Esophagus mucosa (tissue), 1 donor: ENCODE measurements around the gene YWHAQ. TPM values are rescaled to one million over a fixed set of nuclear protein-coding genes. Genes with fewer than 3 reads are reported as not detected.
"Not testable (repeated sequence)": the region's sequence is repeated elsewhere in the genome, so short reads cannot be mapped to it uniquely, and the experiment has no call there.

Source experiments
- ATAC-seq: fragments of 200-7000 bp; cut with Tn5 transposase; one replicate; pipeline ENCODE4 v1.9.1; 2020
- total RNA-seq: library from RNA; stranded (reverse); gene quantifications from one replicate; pipeline ENCODE4 v1.2.4, GENCODE V29; 2023
- donor health status: DM: yes; HTN: yes; CAD: no.

The YWHAQ gene
- total RNA-seq, 1 donor from 2014 or later, result 392 TPM

DNA sequence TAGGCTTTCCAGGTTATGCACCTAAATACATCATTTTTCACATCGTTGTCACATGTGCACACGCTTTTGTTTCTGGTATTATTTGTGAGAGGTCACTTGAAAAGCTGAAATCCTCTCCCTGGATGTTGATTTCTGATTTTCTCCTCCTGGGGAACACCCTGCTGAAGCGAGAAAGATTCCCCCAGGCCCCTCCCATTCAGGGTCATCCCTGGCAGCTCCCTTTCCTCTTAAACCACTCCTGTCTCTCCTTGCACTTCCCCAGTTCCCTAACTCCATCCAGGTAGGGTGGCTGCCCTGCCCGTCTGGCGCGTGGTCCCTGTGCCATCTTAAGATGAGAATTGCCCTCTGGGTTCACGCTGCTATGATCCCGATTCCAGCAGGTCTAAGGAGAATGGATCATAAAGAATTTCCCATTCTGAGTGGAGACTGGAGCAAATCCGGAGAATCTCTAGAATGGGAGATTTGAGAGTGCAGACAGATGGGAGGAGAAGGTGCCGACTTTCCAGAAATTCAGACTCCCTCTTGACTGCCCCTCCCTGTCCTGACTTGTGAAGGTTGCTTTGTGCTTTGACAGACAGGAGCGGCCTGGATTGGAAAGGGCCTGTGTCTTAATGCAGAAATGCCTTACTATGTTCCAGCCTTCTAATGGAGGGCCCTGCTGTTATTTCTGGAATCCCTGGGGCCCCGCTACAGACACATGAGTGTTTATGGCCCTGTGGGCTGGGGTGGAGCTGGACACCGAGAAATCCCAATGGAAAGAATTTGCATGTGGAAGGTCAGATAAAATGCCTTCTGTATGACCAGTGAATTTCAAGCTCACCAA, 1.3 kb upstream of the YWHAQ start:
- ATAC-seq, result no peak

DNA sequence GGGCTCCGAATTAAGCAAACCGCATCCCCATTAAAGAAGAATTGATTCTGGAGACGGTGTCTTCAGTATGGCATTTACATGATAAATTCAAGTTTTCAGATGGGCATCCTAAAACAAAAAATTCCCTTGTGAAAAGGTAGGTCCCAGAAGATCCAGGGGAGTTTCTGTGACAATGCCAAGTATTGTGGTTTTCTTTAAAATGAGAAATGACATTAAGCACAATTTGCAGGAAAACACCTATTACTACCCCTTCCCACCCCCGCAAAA, 689 bp upstream of the YWHAQ start:
- ATAC-seq, result no peak

DNA sequence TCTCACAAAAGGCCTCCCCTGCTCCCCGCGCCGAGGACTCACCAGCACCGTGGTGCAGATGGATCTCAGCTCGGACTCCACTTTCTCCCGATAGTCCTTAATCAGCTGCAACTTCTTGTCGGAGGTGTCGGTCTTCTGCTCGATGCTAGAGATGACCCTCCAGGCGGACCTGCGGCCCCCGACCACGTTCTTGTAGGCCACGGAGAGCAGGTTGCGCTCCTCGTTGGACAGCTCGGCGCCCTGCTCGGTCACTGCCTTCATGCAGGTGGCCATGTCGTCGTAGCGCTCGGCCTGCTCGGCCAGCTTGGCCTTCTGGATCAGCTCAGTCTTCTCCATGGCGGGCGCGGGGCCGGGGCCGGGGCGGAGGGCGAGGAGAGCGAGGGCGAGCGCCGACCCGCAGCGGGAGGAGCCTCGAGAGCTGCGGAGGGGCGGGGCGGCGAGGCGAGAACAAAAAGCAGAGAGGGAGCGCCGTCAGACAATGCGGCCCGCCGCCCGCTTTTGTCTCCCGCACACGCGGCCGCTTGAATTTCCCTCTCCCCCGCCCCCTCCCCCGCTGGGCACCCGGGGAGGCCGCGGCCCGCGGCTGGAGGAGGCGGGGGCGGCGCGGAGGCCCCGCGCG, 571 bp downstream of the YWHAQ start:
- peak; percentile 62 for ATAC-seq

DNA sequence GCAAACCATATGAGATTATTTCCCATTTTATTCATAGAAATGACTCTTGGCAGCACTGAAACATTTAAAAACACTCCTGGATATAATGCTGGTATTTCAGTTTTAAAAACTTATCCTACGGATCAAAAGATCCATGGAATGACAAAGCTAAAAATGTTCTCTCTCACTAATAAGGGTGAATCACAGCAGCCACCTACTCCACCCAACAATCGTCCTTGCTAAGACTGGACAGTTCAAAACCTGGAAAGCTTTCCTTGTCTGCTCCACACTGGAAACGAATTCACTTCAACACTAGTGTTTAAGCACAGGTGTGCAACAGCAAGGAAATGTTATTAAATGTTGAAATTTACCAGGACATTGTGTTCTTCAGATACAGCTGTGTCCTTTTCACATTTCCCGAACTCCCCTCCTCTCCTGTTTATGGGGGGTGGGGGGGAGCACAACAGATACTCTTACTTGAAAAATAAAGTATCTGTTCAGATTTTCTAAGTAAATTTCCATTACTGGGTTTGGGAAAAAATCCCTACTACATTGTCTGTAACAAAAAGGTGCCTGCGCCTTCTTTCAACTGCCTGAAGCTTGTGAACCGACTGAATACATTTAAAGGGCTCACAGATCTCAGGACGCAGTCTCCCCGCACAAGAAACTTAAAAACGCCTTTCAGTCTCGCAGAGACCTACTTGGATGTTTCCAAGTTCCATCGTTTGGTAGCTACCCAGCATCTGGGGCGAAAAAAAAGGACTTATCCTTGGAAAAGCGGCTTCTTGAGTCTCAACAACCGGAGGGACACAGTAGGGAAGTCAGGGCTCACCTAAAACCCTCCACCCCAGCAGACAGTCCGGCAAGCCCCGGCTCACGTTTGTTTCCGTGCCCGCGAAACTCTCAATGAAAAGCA, 1.3 kb downstream of the YWHAQ start:
- peak; percentile 33 for ATAC-seq

DNA sequence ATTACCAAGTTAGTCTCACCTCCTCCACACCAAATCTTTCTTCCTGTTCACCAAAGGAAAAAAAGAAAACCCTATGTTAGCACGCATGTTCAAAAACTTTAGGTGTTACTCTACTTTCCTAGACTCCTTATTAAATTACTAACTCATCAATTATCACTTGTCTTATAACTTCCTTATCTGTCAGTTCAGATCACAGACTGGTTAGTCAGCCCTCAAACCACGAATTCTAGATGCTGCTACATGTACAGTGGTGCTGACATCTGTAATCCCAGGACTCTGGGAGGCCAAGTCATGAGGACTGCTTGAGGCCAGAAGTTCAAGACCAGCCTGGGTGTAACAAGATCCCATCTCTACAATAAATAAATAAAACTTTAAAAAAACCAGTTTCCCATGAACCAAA, 3.5 kb downstream of the YWHAQ start:
- no peak for ATAC-seq

DNA sequence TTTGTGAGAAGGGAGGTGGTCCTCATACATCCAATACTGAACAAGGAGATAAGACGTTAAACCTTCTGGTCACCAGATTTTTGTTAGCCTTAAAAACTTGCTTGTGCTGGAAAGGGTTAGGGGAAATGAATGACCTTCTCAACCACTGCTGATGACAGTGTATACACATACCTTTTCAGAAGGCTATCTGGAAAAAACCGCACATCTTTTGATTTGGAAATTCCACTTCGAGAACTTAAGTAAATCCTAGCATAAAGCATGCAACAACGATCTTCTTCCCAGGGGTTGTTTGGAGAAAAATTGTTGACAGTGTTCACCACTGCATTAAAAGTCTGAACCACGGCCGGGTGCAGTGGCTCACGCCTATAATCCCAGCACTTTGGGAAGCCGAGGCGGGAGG, 7.6 kb downstream of the YWHAQ start:
- no peak for ATAC-seq

DNA sequence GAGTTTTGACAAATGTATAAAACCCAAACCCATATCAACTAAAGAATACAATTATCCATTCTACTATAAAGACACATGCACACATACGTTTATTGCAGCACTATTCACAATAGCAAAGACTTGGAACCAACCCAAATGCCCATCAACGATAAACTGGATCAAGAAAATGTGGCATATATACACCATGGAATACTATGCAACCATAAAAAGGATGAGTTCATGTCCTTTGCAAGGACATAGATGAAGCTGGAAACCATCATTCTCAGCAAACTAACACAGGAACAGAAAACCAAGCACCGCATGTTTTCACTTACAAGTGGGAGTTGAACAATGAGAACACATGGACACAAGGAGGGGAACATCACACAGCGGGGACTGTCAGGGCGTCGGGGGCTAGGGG, 9.1 kb downstream of the YWHAQ start:
- not testable (repeated sequence) for ATAC-seq

DNA sequence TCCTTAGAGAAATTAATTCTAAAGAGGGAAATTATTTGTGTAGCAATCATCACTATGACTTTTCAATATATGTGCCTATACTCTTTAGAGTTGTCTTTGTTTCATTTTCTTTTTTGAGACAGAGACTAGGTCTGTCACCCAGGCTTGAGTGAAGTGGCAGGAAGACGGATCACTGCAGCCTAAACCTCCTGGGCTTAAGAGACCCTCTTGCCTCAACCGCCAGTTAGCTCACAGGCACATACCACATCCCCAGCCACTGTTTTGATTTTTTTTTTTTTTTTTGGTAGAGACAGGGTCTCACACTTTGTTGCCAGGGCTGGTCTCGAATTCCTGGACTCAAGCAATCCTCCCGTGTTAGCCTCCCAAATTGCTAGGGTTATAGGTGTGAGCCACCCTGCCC, 12.4 kb downstream of the YWHAQ start:
- no peak for ATAC-seq

DNA sequence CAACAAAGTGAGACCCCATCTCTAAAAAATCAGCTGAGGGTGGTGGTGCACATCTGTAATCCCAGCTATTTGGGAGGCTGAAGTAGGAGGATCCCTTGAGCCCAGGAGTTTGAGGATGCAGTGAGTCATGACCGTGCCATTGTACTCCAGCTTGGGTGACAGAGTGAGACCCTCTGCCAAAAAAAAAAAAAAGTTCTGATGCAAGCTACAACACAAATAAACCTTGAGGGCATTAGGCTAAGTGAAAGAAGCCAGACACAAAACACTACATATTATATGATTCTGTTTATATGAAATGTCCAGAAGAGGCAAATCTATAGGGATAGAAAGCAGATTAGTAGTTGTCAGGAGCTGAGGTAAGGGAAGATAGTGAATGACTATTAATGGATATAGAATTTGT, 13.0 kb downstream of the YWHAQ start:
- ATAC-seq, result no peak

DNA sequence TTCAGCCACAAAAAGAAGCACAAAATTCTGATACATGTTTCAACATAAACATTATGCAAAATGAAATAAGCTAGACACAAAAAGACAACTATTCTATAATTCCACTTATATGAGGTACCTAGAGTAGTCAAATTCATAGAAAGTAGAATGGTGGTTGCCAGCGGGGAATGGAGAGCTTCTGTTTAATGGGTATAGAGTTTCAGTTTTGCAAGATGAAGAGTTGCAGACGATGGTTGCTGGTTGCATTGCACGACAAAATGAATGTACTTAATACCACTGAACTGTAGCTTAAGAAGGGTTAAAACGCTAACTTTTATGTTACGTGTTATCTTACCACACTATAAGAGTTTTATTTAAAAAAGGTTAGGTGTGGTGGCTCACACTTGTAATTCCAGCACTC, 13.5 kb downstream of the YWHAQ start:
- no peak for ATAC-seq

DNA sequence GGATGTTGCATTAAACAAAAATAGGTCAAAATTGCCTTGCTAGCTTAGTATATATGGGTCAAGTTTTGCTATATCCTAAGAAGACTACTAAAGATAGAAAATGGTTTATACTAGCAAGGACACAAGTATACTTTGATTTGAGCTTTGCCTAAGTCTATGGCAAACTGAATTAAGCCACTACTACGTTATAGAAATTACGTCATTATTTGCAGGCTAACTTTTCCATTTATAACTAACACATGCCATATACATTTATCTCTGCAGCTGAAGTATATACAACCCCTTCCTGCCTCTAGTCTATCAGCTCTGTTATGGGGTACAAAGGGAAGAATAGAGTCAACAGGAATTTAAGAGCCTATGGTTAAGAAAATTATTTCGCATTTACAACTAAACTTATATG, 16.2 kb downstream of the YWHAQ start:
- no peak for ATAC-seq

DNA sequence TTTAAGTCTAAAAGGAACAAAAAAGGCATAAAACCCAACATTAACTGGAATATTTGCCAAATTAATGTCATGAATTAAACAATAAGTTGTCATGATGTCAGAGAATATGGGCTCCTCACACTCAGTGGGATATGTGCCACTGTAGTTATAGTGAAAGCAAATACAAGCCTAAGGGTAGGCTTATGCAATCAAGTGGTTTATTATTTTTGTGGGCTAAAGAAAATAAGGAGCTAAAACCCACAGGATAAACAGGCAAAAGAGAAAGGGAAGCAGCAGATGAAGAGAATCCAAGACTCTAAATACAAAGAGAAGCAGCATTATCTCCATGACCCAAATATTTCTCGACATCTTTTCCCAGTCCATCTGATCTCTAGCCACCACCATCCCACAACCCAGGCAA, 17.5 kb downstream of the YWHAQ start:
- ATAC-seq, result no peak

DNA sequence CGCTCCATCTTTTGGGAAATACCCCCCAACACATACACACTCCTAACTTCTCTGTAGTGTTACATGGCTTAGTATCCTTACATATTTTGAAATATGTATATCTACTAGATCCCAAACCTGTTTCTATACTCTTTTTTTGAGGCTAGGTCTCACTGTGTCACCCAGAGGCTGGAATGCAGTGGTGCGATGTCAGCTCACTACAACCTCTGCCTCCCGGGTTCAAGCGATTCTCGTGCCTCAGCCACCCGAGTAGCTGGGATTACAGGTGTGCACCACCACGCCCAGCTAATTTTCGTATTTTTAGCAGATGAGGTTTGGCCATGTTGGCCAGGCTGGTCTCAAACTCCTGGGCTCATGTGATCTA, 19.3 kb downstream of the YWHAQ start:
- not testable (repeated sequence) for ATAC-seq

DNA sequence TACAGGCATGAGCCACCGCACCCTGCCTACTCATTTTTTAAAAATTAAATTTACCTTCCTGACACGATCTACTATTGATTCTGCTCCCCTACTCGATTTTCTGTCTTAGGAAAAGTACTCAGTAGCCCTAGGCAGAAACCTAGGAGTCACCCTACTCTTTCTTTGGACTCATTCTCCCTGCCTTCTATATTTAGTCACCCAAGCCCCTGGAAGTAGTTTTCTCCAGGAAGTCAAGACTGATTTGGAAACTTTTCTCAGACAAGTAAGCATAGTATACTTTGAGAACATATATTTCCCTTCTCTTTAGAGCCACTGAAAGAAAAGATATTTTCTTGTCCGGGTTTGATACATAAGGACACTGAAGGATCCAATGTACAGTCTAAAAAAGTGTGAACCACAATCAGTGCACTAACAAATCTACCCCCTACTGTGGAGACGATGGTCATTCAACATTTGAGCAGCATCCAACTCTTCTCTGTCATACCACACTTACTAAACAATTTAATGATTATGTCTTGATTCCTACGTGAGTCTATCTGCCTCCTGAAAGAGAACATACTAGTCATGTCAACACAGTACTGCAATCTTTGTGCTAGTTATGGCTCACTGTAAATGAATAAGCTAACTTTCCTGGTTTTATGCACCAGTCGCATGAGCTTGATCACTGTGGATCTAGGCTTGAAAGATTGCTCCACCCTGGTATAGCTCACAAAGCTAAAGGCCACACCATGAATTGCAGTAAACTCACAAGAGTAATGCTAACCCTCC, 19.8 kb downstream of the YWHAQ start:
- ATAC-seq, result peak; percentile 35

DNA sequence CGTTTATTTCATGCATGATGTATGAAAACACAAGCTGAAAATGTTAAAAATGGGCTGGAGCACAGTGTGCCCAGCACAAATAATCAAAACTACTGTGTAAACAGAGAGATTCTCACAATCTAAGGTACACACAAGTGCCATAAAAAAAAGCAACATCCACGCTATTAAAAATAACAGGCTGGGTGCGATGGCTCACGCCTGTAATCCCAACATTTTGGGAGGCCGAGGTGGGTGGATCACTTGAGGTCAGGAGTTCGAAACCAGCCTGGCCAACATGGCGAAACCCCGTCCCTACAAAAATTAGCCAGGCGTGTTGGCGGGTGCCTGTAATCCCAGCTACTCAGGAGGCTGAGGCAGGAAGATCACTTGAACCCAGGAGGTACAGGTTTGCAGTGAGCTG, 22.3 kb downstream of the YWHAQ start:
- ATAC-seq, result not testable (repeated sequence)

DNA sequence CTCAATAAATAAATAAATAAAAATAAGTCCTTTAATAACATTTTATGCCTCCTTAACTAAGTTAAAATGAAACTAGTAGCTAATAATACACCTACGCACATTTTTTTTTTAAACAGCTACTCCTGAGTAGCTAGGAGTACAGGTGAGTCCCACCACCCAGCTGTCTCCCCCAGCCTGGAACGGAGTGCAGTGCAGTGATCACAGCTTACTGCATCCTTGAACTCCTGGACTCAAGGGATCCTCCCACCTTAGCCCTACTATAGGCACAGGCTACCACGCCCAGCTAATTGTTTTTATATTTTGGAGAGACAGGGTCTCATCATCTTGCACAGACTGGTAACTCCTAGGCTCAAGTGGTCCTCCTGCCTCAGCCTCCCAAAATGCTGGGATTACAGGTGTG, 28.4 kb downstream of the YWHAQ start:
- no peak for ATAC-seq

DNA sequence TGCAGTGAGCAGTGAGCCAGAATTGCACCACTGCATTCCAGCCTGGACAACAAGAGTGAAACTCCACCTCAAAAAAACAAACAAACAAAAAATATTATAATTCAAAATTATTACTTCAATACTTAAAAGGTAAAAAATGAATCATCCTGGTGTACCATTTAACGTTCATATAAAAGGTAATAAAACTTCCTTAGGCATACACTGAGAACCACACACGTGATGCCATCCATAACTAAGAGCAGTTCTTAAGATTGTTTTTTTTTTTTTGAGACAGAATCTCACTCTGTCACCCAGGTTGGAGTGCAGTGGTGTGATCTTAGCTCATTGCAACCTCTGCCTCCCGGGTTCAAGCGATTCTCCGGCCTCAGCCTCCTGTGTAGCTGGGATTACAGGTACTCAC, 29.4 kb downstream of the YWHAQ start:
- ATAC-seq, result no peak

DNA sequence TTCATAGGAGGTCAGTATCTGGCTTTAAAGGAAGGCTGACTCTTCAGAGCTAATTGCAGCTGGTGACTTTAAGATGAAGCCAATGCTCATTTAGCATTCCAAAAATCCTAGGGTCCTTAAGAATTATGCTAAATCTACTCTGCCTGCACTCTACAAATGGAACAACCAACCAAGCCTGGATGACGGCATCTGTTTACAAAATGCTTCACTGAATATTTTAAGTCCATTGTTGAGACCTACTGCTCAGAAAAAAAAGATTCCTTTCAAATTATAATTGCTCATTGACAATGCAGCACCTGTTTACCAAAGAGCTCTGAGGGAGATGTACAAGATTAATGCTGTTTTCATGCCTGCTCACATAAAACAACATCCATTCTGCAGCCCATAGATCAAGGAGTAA, 31.4 kb downstream of the YWHAQ start:
- ATAC-seq, result no peak

DNA sequence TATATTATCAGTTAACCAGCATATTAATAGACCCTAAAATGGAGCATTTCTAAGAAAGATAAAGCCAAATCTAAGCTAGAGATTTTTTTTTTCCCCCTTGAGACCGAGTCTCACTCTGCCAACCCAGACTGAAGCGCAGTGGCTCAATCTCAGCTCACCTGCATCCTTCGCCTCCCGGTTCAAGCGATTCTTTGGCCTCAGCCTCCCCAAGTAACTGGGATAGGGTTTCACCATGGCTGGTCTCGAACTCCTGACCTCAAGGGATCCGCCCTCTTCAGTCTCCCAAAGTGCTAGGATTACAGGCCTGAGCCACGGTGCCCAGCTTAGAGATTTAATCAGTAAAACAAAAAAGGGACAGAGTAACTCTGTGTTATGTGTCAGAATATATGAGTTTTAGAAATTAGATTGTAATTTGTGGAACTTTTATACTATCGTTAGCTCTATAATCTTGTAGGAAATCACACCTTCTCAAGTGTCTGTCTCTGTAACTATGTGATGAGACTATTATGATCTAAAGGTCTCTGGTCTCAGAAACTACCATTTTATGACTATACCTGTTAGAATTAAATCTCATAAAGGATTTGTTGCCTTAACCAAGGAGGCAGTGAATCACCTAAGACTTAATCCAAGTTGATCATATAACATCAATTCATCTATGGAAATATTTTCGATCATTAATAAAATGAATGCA, 34.0 kb downstream of the YWHAQ start:
- ATAC-seq, result no peak

DNA sequence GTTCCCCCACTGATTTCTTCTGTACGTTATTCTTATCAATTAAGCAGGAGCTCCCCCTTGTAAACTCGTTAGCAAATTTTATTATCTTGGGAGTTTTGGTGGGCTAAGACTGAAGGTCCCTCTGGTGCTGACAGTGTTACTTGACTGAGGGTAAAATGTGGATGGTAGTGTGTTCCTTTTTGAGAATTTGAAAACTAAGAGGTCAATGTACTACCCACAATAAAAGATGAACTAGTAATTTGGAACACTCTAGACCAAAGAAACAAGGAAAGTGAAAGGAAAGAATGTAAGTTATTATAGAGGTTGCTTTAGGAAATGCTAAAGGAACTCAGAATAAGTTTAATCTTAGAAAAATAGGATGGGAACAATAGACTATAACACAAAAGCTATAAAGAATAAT, 35.1 kb downstream of the YWHAQ start:
- no peak for ATAC-seq

DNA sequence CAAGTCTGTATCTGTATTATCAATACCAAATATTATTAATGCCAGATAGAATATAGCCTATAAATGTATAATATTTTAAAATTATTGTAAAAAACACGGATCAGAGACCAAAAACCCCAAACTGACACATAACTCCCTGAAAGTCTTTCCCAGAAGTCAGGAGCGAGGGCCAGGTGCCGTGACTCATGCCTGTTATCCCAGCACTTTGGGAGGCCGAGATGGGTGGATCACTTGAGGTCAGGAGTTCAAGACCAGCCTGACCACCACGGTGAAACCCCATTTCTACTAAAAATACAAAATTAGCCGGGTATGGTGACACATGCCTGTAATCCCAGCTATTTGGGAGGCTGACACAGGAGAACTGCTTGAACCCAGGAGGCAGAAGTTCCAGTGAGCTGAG, 35.5 kb downstream of the YWHAQ start:
- not testable (repeated sequence) for ATAC-seq

DNA sequence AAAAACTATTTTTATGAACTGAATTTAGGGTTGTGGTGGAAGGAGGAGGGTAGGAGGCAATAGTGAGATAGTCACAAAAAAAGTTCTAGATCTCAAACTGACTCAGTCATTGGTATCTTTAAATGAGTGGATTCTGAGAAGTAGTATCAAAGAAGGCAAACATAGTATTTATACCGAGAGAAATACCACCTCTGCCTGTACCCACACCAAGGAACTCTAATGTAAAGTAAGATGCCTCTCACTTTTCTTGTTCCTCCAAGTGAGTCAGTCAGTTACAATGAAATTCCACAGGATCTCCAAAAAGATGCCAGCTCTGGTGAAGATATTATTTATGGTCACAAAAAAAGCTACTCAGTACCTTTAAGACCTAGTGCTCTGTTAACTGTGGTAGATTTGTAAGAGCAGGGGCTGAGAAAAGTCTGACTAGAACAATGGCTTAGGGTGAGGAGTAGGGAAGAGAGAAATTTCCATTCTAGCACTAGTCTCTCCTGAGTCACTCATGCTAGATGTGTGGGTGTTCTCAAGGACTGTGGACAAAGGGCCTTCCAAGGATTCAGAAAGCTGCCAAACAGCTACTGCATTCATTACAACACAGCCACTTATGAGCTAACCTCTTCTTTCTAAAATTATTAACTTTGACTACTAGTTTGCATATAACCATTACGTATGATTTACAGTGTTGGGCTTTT, 36.3 kb downstream of the YWHAQ start:
- peak; percentile 96 for ATAC-seq
